Tibial nerve (tissue), 4 donors: ENCODE data around the gene SRXN1.

Experiments
- EP300 ChIP-seq, 2 donors: sonication (generic); formaldehyde crosslinking; IDR thresholded peaks; one replicate each; pipeline ENCODE4 v1.6.1; 2017; ENCODE audit warnings: antibody characterized with exemption in 2 of 2, mild to moderate bottlenecking in 1 of 2
- POLR2A ChIP-seq, 2 donors: fragments of 450-650 bp; IDR thresholded peaks; one replicate each; pipeline ENCODE4 v1.6.1; 2017; ENCODE audit warnings: antibody characterized with exemption in 2 of 2, mild to moderate bottlenecking in 2 of 2, moderate library complexity in 2 of 2
- TF ChIP-seq, protein P1 (sequence below), 5 experiments: fragments of 200-600 bp in 3 of 5; fragments of 450-650 bp in 2 of 5; sonication (generic) in 3 of 5; IDR thresholded peaks; one replicate each; pipeline ENCODE4 v1.5.1; 2016 to 2019; ENCODE audit warnings: antibody characterized with exemption in 5 of 5, mild to moderate bottlenecking in 3 of 5, moderate library complexity in 2 of 5

- TF ChIP-seq, protein P1, sequence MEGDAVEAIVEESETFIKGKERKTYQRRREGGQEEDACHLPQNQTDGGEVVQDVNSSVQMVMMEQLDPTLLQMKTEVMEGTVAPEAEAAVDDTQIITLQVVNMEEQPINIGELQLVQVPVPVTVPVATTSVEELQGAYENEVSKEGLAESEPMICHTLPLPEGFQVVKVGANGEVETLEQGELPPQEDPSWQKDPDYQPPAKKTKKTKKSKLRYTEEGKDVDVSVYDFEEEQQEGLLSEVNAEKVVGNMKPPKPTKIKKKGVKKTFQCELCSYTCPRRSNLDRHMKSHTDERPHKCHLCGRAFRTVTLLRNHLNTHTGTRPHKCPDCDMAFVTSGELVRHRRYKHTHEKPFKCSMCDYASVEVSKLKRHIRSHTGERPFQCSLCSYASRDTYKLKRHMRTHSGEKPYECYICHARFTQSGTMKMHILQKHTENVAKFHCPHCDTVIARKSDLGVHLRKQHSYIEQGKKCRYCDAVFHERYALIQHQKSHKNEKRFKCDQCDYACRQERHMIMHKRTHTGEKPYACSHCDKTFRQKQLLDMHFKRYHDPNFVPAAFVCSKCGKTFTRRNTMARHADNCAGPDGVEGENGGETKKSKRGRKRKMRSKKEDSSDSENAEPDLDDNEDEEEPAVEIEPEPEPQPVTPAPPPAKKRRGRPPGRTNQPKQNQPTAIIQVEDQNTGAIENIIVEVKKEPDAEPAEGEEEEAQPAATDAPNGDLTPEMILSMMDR (IDR thresholded peaks at IDR 0.05) = no peak
- TF ChIP-seq EP300 (IDR thresholded peaks at IDR 0.05) = no peak
- TF ChIP-seq POLR2A (IDR thresholded peaks at IDR 0.05) = no peak
Measured at GRCh38 chr20:665276-665675, 12.3 kb upstream of the SRXN1 start.
